HG02870 (cell line): ENCODE results near the gene TBL1XR1.
"Not testable (repeated sequence)": the region's sequence is repeated elsewhere in the genome, so short reads cannot be mapped to it uniquely, and the experiment has no call there.

ENCODE experiments used
- ATAC-seq: cut with Tn5 transposase; IDR thresholded peaks from one replicate; pipeline ENCODE4 v1.9.1; 2021; ENCODE audit warnings: mild to moderate bottlenecking, moderate library complexity; ENCODE audit not compliant: unreplicated experiment

TBL1XR1 gene

GRCh38 chr3:177208781-177209180 lies 11.5 kb upstream of the TBL1XR1 start:
- ATAC-seq: no peak

GRCh38 chr3:177208223-177208622 lies 10.9 kb upstream of the TBL1XR1 start:
- no peak for ATAC-seq

- no peak for ATAC-seq
Observed at GRCh38 chr3:177206936-177207335, 9.7 kb upstream of the TBL1XR1 start.

GRCh38 chr3:177203689-177204395 lies 6.6 kb upstream of the TBL1XR1 start:
- no peak for ATAC-seq

- ATAC-seq: not testable (repeated sequence)
Observed at GRCh38 chr3:177203016-177203415, 5.7 kb upstream of the TBL1XR1 start.

- ATAC-seq: peak; percentile 78
Observed at GRCh38 chr3:177201700-177202397, 4.6 kb upstream of the TBL1XR1 start.

GRCh38 chr3:177199206-177199760 lies 2.0 kb upstream of the TBL1XR1 start:
- ATAC-seq: no peak

GRCh38 chr3:177197727-177198460 lies 612 bp upstream of the TBL1XR1 start:
- peak; percentile 16 for ATAC-seq

- ATAC-seq: no peak
Observed at GRCh38 chr3:177196456-177197040, 734 bp downstream of the TBL1XR1 start.

- no peak for ATAC-seq
Observed at GRCh38 chr3:177196008-177196455, 1.2 kb downstream of the TBL1XR1 start.

GRCh38 chr3:177195242-177195991 lies 1.9 kb downstream of the TBL1XR1 start:
- no peak for ATAC-seq

GRCh38 chr3:177194299-177194698 lies 3.0 kb downstream of the TBL1XR1 start:
- no peak for ATAC-seq

- no peak for ATAC-seq
Observed at GRCh38 chr3:177193688-177194268, 3.5 kb downstream of the TBL1XR1 start.

GRCh38 chr3:177193275-177193674 lies 4.0 kb downstream of the TBL1XR1 start:
- not testable (repeated sequence) for ATAC-seq

- peak; percentile 52 for ATAC-seq
Observed at GRCh38 chr3:177190756-177191681, 6.3 kb downstream of the TBL1XR1 start.

- not testable (repeated sequence) for ATAC-seq
Observed at GRCh38 chr3:177190184-177190583, 7.1 kb downstream of the TBL1XR1 start.

- not testable (repeated sequence) for ATAC-seq
Observed at GRCh38 chr3:177188325-177188724, 9.0 kb downstream of the TBL1XR1 start.

- no peak for ATAC-seq
Observed at GRCh38 chr3:177186306-177186705, 11.0 kb downstream of the TBL1XR1 start.
